Daoy (cell line): ENCODE data around the gene C2orf42. TPM values are rescaled to one million over a fixed set of nuclear protein-coding genes. Genes with fewer than 3 reads are reported as not detected.
"Not testable (repeated sequence)": the region's sequence is repeated elsewhere in the genome, so short reads cannot be mapped to it uniquely, and the experiment has no call there.

Experiments used
- DNase-seq: peaks from one replicate; pipeline ENCODE4 v3.0.0-alpha.2; 2015; ENCODE audit warnings: low read depth
- total RNA-seq: library from RNA; depleted of rRNA; stranded (reverse); fragments of >200 nt; shearing (Covaris generic); gene quantifications from 2 replicates; pipeline ENCODE4 v1.2.3, GENCODE V29; 2014

C2orf42 gene
- total RNA-seq, 1 experiment from 2014 or later = 15.0 TPM

DNA sequence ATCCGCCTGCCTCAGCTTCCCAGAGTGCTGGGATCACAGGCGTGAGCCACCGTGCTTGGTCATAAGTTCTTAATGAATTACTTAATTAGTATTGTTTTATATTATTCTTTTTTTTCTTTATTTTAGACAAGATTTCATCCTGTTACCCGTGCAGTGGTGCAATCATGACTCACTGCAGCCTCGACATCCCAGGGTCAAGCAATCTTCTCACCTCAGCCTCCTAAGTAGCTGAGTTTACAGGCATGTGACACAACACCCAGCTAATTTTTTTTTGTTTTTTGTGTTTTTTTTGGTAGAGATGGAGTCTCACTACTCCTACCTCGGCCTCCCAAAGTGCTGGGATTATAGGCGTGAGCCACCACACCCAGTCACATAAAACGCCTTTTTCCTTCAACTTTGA lies 17.3 kb downstream of the C2orf42 start:
- DNase-seq = no peak

DNA sequence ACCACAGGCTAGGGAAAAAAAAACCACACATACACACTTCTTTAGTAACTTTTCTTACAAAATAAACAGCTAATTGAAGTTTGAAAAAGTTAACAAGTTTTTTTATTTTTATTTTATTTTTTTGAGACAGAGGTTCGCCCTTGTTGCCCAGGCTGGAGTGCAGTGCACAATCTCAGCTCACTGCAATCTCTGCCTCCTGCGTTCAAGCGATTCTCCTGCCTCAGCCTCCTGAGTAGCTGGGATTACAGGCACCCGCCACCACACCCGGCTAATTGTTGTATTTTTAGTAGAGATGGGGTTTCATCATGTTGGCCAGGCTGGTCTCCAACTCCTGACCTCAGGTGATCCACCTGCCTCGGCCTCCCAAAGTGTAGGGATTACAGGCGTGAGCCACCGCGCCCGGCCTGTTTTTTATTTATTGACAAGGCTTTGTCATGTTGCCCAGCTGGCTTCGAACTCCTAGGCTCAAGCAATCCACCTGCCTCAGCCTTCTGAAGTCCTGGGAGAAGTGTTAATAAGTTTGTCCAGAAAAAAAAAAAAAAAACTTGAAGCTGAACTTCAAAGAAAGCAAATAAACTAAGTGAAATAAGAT lies 21.1 kb downstream of the C2orf42 start:
- DNase-seq = not testable (repeated sequence)

DNA sequence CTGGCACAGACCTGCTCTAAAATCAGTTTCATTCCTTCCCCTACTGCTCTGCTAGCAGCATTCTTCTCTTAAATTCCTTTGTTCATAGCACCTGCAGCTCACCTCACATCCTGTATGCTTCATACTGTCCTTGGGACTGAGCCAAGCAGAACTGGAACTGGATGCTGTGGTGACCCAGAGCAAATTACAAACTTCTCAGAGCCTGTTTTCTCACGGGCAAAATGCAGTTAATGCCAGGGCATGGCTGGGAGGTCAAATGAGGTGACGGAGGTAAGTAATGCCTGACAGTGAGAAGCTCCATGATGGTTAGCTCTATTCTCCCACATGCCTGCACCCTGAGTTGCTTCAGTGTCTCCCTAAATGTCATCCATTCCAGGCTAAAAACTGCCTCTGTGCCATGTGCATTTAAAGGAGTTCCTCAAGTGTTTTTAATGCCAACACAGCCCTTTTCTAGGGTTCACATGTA lies 29.7 kb downstream of the C2orf42 start:
- no peak for DNase-seq

DNA sequence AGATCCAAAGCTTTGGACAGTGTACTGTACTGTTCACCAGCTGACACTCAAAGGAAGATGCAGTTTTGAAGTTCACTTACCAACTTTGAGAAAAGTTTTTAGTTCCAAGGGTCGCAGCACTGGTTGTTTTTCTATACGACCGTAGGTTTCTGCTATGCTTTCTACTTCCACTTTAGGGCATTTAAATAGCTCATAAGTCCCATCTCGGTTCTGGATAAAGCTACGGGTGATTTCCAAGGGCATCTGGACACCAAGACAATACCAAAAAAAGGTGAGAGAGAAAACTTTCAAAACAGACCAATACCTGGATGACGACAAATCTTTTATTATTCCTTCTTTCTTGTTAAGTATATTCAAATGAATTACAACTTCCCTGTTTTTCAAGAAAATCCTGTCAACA lies 30.3 kb downstream of the C2orf42 start:
- DNase-seq = no peak

DNA sequence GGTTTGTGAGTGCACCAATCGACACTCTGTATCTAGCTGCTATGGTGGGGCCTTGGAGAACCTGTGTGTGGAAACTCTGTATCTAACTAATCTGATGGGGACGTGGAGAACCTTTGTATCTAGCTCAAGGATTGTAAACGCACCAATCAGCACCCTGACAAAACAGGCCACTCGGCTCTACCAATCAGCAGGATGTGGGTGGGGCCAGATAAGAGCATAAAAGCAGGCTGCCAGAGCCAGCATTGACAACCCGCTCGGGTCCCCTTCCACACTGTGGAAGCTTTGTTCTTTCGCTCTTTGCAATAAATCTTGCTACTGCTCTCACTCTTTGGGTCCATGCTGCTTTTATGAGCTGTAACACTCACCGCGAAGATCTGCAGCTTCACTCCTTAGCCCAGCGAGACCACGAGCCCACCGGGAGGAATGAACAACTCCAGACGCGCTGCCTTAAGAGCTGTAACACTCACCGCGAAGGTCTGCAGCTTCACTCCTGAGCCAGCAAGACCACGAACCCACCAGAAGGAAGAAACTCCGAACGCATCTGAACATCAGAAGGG lies 41.6 kb downstream of the C2orf42 start:
- DNase-seq = not testable (repeated sequence)

DNA sequence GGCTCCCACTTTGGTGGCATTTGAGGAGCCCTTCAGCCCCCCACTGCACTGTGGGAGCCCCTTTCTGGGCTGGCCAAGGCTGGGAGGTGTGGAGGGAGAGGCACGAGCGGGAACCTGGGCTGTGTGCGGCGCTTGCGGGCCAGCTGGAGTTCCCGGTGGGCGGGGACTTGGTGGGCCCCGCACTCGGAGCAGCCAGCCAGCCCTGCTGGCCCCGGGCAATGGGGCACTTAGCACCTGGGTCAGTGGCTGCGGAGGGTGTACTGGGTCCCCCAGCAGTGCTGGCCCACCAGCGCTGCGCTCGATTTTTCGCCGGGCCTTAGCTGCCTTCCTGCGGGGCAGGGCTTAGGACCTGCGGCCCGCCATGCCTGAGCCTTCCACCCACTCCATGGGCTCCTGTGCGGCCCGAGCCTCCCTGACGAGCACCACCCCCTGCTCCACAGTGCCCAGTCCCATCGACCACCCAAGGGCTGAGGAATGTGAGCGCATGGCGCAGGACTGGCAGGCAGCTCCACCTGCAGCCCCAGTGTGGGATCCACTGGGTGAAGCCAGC lies 42.5 kb downstream of the C2orf42 start:
- DNase-seq = not testable (repeated sequence)

DNA sequence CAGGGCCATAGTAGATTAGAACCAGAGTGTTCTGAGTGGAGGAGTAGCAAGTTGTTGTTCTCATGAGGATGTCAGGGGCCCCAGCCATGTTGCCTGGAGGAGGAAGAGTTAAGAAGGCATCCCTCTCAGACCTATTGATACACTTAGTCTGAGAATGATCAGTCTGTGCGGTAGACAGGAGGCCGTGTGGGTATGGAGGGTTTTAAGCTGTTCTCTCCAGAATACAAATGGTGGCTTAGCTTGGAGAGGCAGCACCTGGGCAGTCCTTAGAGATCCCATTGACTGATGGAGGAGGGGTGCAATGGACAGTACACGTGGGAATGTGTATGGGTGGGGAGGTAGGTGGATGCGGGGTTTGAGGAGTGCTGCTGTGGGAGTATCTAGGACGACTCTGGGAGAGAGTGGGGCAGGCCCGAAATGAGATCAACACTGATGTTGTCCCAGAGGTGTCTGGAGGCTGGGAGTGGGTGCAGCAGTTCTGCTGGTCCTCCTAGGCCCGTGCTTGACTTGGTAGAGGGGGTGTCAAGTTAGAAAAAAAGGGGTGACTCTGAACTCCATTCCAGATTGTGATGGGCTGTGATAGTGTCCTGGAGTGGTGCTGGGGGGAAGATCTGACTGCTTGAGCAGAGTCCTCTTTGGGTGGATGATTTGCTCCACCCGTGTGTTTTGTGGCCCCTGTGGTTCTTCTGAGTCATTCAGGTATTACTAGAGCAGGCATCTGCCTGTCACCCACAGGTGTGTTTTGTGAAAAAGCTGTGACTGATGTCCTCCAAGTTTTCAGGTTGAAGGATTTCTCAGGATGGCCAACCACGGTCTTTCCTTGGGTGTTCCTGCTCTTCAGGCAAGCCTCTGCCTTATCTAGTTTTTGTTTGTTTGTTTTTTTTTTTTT lies 44.7 kb downstream of the C2orf42 start:
- DNase-seq = no peak

DNA sequence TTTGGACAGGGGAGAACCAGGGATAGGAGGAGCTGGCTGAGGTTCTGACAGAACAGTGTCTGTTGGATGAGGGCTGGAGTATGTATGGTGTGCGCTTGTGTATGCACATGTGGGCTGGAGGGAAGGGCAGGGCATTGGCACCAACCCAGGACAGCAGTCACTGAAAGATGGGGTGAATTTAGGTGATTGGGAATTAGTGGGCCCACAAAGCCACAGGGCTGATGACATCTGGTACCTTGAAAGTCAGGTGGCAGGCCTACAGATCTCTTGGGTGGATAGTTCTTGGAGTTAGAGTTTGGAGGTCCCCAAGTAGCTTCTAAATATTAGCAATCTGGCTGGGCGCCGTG lies 45.7 kb downstream of the C2orf42 start:
- DNase-seq = no peak

DNA sequence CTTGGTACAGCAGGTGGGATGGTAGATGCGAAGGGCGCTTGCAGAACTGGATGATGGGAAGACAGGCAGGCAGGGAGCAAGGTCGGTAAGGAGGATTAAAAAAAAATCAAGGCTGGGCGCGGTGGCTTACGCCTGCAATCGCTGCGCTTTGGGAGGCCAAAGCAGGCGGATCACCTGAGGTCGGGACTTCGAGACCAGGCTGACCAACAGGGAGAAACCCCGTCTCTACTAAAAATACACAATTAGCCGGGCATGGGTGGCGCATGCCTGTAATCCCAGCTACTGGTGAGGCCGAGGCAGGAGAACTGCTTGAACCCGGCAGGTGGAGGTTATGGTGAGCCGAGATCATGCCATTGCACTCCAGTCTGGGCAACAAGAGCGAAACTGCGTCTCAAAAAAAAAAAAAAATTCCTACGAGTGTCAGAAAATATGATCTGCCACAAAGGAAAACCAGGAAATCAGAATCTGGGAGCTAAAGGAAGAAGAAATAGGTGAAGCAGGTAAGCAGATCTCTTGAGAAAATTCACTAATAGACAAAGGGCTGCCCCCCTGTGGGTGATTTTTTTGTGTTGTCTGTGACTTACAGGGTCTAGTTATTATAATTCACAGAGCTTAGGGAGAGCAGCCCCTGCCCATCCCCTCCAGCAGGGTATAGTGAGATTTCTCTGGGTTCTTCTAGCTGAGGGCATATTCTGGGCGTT lies 46.2 kb downstream of the C2orf42 start:
- DNase-seq = no peak

DNA sequence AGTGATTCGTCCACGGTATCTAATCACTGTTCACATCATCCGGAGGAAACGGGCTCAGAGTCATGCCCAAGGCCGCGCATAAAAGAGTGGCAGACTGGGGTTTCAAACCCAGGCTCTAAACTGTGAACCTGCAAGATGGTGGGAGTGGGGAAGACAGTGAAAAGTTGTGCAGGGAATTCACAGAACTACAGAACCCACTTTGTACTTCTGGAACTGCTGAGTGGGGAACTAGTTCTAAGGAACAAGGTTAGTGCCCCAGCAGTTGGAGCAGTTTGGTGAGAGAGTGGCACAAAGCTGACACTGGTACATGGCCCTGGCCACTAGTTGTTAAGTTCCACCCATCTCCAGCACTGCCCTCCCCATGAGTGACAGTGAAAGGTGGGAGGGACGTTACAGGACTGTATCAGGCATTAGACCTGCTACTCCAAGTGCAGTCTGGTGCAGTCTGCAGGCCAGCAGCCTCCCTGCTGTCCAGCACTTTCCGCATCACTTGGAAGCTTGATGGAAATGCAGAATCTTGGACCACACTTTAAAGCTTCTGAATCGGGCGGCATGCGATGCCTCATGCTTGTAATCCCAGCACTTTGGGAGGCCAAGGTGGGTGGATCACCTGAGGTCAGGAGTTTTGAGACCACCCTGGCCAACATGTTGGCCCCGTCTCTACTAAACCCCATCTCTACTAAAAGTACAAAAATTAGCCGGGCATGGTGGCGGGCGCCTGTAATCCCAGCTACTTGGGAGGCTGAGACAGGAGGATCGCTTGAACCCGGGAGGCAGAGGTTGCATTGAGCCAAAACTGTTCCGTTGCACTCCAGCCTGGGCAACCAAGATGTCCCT lies 47.3 kb downstream of the C2orf42 start:
- peak; percentile 55 for DNase-seq

DNA sequence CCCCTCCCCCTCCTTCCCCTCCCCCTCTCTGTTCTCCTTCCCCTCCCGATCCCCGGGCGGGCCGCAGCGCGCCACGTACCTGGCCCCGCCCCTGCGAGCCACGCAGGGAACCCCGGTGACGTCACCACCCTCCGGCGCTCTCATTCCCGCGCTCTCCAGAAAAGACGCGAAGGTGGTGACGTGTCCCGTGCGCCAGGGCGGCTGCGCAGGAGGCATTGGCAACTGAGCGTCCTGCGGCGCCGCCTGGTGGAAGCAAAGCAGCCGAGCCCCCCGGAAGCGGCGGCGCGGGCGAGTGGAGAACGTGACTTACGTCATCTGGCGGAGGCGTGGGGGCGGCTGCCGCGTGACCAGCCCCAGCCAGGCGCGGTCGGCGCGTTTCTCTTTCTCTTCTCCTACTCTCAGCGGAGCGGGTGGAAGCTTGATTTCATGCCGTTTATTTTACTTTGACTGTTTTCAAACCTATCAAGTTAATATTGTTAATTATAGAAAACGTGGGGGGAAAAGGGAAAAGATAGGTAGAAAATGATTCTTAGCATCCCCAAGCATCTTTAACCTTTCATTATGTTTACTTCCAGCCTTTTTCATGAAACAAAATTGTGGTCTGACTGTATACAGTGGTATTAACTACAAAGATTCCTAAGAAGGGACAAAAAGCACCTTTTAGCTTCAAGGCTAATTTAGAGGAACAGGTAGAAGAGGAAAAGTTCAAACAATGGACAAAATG lies 48.1 kb downstream of the C2orf42 start:
- DNase-seq = peak; percentile 100

DNA sequence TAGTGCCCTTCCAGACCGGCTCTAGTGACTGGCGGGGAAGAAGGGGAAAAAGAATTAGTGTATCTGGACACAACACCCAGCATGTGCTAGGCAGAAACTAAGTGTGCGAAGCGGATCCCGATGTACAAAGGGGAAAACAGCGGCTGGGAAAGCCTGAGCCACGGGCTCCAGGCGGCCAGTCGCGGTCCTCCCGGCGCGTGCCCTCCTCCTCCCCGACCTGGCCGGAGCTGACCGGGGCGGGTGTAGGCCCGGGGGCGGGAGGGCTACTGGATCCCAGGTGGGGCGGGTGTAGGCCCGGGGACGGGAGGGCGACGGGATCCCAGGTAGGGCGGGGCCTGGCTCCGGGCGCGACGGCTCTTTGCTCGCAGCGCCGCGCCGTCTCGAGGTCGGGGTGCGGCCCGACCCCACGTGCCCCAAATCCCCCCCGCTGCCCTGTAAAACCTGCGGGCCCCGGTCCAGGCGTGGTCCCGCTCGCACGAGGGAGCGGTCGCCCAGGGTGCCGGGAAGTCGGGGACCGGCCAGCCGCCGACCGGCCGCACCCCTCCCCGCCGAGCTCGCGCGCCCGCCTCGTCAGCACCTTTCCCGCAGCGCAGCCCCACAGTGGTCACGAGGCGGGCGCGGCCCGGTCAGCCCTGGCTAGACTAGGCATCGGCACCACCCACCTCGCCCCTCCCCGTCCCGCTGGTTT lies 48.8 kb downstream of the C2orf42 start:
- DNase-seq = no peak

DNA sequence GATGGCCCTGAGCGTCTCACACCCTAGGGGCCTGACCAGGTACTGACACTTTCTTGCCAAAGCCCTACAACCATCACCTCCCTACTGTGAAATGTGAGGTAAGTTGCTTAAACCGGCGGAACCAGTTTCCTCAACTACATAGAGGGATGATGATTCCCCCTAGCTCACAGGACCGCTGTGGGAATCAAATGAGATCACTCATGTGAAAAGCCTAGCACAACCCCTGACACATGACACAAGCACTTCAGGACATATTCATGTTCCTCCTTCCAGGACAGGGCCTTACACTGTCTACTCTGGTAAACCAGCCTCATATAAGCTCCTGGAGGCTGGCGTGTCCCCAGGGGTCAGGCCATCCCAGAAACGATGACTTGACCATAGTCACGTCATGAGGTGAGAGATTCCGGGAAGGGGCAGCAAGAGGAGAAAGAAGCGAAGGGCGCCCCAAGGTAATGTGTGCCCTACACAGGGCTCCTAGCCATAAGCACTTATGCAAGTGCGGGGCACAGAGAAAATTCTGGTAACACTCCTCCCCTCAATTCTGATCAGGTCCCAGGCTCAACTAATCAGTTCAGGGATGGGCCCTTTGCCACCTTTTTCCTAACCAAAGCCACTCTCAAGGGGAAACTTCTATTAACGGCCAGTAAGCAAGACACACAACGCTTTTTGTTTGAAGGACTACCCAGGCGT lies 49.5 kb downstream of the C2orf42 start:
- peak; percentile 26 for DNase-seq

DNA sequence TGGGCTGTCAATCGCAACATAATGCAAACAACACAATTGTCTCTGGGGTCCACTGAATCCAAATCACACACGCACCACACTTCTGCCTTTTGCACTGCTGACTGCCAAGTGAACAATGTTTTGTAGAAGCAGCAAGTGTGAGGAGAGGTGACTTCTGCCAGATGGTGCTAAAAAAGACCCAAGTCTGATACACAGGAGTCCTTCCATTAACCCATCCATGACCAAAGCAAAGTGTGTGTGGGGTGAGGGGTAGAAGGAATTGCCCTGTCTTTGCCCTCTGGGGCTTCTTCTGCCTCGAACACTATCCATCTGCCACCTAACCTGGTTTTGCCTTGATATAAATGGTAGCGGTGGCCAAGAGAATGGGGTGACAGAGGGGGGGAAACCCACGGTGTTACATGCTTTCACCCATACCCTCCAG lies 50.0 kb downstream of the C2orf42 start:
- no peak for DNase-seq

DNA sequence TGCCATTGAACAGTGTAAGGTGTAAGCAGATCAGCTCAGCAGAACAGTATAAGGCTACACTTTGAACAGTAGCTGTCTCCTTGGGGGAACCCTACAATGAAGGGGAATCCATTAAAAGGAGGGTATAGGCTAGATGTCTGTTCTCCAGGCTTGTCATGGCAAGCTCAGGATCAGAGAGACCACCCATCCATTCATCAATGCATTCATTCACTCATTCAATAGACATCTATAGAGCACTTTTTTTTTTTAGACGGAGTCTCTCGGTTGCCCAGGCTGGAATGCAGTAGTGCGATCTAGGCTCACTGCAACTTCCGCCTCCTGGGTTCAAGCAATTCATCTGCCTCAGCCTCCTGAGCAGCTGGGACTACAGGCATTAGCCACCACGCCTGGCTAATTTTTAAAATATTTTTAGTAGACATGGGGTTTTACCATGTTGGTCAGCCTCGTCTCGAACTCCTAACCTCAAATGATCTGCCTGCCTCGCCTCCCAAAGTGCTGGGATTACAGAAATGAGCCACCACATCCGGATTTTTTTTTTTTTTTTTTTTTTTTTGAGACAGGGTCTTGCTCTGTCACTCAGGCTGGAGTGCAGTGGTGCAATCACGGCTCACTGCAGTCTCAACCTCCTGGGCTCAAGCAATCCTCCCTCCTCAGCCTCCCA lies 56.4 kb downstream of the C2orf42 start:
- not testable (repeated sequence) for DNase-seq

DNA sequence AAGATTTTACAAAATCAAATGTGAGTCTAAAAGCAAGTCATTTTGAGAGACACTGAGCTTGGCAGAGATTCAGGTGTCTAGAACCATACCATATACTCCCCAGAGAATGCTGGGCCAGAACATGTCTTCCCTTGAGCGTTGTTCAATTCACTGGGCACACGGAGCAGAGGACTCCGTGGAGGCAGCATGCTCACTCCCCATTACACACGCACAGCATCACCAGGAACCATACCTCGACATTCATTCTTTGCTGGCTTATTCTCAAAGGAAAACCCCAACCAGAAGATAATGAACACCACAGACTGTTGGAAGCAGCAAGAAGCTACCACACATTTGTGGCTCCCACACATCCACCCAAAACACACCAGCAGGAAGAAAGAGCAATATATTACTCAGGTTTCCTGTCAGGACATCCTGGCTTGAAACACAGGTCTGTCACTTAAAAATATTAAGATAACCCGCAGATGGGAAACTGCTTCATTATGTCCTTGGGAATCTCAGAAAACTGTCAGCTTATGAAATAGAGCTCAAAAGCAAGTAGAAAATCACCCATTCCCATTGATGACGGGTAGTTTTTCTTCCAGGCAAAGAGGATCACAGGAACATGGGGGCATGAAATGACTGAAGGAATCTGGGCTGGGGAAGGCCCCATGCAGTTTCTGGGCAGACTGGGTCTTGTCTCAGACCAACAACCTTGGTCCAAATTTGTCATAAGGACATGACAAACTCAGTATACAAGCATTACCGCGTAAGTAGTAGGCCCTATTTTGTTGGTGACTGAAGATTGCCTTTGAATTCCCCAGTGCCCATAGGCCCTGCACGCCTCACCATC lies 57.1 kb downstream of the C2orf42 start:
- peak; percentile 60 for DNase-seq

DNA sequence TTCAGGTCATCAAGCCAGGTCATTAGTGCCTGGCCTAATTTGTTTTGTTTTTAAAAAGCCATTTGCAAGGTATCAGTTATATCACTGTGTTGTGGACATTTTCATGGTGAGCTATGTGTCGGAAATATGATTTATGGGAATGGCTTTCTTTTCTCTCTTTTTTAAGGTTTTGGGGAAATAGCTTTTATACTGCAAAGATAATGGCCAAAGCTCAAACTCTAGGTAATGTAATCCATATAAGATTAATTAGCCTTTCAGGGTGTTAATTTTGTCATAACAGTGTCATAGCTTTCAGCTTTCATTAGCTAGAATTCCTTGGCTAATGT lies 57.7 kb downstream of the C2orf42 start:
- DNase-seq = no peak
